ENCODE data around the gene MADD. TPM values are rescaled to one million over a fixed set of nuclear protein-coding genes. Genes with fewer than 3 reads are reported as not detected.

Gene MADD
- total RNA-seq, 1 experiment from 2014 or later = 7.8 TPM

DNA sequence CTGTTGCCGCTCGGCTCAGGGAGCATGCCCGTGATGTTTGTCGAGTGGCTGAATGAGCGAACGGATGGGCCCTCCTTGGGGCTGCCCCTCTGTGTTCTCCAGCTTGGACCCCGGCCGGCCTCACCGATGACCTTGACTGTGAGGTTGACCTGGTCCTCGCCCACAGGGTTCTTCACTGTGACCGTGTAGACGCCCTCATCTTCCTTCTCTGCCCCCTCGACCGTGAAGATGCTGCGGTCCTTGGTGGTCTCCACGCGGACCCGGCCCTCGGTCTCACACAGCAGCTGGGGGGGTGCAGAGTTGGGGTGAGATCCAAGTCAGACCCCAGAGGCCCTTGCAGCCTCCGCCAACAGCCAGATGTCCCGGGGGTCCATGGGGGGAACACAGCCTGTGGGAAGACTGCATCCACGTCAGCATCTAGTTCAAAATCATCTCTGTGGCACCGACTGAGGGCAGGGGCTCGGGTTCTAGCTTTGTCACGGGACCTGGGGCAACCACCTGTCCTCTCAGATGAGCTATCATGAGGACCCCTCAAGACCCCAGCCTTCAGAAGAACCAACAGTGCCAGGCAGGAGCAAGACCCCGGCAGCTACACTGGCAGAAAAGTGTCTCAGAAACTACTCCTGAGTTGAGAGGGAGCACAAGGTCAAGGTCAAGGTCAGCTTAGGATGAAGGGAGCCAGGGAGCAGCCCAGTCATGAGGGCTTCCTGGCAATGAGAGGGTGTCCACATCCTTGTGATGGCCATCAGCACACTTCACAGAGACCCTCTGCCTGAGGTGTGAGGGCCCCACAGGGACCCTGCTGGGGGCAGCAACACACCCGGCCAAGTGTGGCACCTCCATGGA, 68.7 kb downstream of the MADD start:
- no peaks in the 10 kb centered on the region for H3K27me3 ChIP-seq
- no peaks in the 10 kb centered on the region for H3K36me3 ChIP-seq
- H3K4me3 ChIP-seq = no peak overlapping the region
- DNase-seq = no peak
- H3K9me3 ChIP-seq = no peaks in the 10 kb centered on the region

DNA sequence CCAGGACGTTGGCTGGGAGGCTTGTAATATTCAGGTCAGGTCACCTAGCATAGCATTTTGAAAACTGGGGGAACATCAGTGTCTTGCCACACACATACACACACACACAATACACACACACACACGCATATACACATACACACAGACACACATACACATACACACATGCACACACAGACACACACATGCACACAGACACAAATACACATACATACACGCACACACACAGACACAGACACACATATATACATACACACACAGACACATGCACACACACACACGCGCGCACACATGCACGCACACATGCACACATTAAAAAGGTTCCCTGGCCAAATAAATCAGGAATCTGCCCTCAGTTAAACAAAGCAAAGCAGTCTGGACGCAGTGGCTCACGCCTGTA, 70.1 kb downstream of the MADD start:
- H3K4me3 ChIP-seq = no peak overlapping the region
- no peak for DNase-seq
- no peaks in the 10 kb centered on the region for H3K9me3 ChIP-seq
- no peaks in the 10 kb centered on the region for H3K36me3 ChIP-seq
- no peaks in the 10 kb centered on the region for H3K27me3 ChIP-seq

DNA sequence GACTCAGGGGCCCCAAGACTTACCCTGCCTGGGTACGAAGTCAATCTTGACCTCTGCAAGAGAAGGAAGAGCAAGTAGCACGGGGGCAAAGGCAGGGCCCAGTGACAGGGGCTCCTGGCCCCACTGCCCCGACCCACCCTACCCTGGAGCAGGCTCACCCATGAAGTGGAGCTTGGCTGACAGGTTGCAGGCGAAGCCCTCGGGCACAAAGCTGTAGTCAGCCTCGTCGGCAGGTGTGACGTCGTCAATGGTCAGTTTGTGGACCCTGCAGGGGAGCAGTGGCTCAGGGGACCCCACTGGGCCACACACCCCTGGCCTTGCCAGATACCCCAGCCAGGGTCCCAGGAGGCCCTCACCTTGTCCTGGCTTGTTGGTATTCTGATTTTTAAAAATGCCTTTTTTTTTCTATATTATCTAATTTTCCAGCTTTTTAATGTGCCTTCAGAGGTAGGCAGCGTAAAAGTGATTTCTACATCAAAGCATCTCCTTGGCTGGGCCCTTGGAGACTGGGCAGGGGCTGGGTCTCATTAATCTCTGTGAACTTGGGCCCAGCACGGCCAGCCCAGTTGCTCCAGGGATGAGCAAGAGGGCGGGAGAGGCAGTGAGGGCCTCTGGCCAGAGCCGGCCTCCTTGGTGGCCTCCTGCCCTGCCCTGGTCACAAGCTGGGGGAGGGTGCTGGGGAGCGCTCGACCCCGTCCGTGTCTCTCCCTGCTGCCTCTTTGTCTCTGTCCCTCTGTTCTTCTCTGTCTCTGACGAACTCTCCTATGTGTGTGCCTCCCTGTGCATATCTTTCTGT, 71.2 kb downstream of the MADD start:
- peak; percentile 15 for DNase-seq
- no peaks in the 10 kb centered on the region for H3K9me3 ChIP-seq
- H3K27me3 ChIP-seq = no peaks in the 10 kb centered on the region
- no peak overlapping the region for H3K4me3 ChIP-seq
- no peaks in the 10 kb centered on the region for H3K36me3 ChIP-seq

DNA sequence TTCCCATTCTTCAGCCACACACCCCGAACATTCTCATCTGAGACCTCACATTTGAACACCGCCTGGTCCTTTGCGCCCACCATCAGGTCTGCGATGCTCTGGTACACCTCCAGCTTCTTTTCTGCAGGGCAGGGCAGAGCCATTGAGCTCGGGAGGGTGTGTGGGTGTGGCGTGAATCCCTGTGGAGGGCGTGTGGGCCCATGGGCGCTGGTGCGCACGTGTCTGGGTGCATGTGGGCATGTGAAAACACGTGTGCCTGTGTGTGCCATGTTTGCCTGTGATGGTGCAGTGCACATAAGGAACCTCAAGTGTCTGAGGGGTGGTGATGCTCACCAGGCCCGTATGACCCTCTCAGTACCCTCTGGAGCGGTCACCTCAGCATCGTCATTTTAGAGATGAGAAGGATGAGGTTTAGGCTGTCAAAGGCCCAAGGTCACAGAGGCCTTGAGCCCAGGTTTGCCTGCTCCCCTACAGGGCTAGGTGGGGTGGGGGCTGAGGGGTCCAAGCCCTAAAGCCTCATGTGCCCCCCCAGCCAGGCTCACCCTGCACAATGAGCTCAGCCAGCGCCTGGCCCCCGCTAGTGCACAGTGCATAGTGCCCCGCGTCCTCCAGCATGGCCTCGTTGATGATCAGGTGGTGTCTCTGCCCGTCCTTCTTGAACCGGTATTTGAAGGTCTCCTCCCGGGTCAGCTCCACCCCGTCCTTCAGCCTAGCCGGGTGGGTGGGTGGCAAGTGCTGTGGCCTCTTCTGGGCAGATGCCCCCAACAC, 72.3 kb downstream of the MADD start:
- Histone ChIP-seq H3K27me3 (no peaks in the 10 kb centered on the region), H3K9me3 (no peaks in the 10 kb centered on the region), H3K36me3 (no peaks in the 10 kb centered on the region), H3K4me3 (no peak overlapping the region)
- no peak for DNase-seq

DNA sequence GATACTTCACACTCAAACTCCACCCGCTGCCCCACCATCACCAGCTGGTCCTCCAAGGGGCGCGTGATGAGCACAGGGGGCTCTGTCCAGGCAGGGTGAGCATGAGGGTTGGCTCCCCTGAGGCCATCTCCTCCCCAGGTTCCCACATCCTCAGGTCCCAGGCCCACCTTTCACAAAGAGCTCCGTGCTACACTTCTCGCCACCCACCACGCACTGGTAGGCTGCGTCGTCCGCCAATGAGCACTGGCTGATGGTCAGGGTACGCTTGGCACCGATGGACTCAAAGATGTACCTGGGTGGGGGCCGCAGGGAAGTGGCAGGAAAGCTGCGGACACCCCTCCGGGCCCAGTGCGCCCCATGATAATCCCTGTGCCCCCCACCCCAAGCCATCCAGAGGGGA, 72.9 kb downstream of the MADD start:
- DNase-seq = no peak
- H3K9me3 ChIP-seq = no peaks in the 10 kb centered on the region
- H3K36me3 ChIP-seq = no peaks in the 10 kb centered on the region
- no peaks in the 10 kb centered on the region for H3K27me3 ChIP-seq
- no peak overlapping the region for H3K4me3 ChIP-seq

DNA sequence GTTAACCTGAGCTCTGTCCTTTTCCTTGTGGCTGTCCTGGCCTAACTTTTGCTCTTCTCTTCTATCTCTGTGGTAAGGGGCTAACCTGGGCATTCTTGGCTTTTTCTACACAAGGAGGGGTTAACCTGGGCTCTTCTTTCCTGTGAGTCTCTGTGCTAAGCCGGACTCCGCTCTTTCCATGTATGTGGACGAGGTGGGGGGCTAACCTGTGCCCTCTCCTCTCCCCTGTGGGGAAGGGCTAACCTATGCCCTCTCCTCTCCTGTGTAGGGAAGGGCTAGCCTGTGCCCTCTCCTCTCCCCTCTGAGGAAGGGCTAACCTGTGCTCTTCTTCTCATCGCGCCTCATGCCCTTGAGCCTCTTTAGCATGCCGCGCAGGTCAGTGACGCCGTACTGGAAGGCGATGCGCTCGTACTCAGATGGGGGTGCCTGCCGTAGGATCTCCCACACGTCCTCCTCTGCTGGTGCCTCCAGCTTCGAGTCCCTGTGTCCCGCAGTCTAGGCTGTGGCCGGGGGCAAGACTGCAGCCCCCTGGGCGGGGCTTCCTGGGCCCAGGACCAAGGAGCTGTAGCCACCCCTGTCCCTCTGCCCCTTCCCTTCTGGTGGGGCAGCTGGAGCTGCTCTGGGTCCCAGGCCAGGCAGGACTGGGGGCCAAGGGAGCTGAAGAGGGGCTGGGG, 76.1 kb downstream of the MADD start:
- Histone ChIP-seq H3K36me3 (no peaks in the 10 kb centered on the region), H3K4me3 (no peak overlapping the region), H3K9me3 (no peaks in the 10 kb centered on the region), H3K27me3 (no peaks in the 10 kb centered on the region)
- no peak for DNase-seq

DNA sequence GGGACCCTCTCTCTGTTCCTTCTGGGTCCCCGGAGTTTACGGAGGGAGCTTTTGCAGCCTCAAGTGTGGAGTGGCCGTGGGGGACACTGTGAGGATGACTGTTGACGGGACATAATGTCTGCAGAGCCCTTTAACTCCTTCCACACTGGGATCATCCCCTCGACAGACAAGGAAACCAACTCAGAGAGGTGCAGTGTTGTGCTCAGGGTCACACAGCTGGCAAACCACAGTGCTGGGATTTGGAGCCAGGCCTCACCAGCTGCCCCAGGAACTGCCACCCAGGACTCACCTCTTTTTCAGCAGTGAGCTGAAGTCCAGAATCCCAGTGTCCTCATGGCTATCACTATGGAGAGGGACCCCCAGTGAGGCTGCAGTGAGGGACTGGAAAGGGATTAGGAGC, 77.2 kb downstream of the MADD start:
- no peak for DNase-seq
- Histone ChIP-seq H3K36me3 (no peaks in the 10 kb centered on the region), H3K4me3 (no peak overlapping the region), H3K27me3 (no peaks in the 10 kb centered on the region), H3K9me3 (no peaks in the 10 kb centered on the region)

DNA sequence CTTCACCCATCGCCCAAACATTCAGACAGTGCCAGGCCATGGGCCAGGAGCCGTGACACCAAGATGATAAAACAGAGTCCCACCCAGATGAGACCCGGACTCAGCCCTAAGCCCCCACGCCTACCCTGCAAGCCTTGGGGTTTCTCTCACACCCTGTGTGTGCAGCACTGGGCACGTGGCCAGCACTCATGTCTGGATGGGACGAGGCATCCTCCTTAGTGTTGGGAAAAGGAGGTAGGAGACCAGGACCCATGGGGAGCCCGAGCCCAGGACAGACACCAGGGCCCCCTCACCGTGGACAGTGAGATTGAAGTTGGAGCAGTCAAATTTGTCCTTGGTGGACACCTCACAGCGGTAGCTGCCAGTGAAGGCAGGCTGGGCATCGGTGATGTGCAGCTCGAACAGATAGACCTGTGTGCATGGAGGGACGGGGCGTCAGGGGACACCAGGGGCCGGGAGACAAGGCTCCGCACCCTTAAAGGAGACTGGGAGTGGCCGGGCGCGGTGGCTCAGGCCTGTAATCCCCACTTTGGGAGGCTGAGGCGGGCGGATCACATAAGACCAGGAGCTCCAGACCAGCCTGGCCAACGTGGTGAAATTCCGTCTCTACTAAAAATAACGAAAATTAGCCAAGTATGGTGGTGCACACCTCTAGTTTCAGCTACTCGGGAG, 78.3 kb downstream of the MADD start:
- no peak for DNase-seq
- Histone ChIP-seq H3K9me3 (no peaks in the 10 kb centered on the region), H3K4me3 (no peak overlapping the region), H3K27me3 (no peaks in the 10 kb centered on the region), H3K36me3 (no peaks in the 10 kb centered on the region)

DNA sequence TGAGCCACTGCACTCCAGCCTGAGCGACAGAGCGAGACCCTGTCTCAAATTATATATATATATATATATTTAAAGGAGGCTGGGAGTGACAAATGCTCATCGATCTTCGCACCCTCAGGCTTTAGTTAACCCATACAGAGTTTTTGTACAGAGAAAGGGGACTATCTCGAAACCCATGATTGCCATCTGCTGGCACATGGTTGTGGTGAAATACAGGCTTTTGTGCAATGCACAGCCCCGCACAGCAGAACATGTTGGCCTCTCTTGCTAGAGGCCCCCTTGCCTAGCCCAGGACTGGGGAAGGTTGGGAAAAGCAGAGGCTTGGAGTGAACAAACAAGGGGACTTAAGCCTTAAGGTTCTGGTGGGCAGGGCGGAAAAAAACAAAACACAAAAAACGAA, 78.9 kb downstream of the MADD start:
- Histone ChIP-seq H3K36me3 (no peaks in the 10 kb centered on the region), H3K9me3 (no peaks in the 10 kb centered on the region), H3K27me3 (no peaks in the 10 kb centered on the region), H3K4me3 (no peak overlapping the region)
- DNase-seq = no peak

DNA sequence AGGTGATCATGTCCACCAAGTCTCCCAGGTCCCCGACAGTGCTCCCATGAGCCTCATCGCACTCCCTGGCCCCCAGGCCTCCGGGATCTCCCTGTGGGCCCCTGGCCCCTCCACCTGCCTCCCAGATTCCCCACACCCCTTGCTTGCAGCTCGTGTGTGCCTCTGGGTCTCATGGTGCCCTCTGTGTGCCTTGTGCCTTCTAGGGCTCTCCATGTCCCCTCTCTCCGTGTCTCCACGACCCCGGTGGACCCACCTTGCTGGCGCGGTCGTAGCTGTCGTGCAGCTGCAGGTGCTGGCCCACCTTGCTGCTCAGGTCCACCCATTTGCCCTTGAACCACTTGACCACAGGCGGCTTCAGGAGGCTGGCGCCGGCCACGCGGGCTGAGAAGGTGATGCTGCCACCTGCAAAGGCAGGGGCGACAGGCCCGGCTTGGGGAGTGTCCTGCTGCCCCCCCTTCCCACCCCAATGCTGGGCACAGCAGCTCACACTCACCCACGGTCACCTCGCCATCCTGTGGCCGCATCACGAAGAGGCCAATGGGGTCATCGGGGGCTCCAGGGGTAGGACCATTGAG, 79.7 kb downstream of the MADD start:
- Histone ChIP-seq H3K36me3 (no peaks in the 10 kb centered on the region), H3K4me3 (no peak overlapping the region), H3K27me3 (no peaks in the 10 kb centered on the region), H3K9me3 (no peaks in the 10 kb centered on the region)
- DNase-seq = no peak

DNA sequence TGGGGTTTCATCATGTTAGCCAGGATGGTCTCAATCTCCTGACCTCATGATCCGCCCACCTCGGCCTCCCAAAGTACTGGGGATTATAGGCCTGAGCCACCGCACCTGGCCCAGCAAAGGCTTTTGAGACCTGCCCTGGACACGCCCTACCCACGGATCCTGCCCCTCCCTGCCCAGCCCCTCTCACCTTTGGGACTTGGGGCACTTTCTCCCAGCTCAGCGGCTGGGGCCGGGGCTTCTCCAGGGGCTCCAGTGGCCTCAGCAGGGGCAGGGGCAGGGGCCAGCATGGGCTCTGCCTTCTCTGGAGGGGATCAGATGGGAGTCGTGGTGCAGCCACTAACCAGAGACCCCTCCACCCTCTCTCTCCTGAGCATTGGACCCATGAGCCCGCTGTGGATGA, 80.4 kb downstream of the MADD start:
- H3K4me3 ChIP-seq = no peak overlapping the region
- no peak for DNase-seq
- no peaks in the 10 kb centered on the region for H3K27me3 ChIP-seq

DNA sequence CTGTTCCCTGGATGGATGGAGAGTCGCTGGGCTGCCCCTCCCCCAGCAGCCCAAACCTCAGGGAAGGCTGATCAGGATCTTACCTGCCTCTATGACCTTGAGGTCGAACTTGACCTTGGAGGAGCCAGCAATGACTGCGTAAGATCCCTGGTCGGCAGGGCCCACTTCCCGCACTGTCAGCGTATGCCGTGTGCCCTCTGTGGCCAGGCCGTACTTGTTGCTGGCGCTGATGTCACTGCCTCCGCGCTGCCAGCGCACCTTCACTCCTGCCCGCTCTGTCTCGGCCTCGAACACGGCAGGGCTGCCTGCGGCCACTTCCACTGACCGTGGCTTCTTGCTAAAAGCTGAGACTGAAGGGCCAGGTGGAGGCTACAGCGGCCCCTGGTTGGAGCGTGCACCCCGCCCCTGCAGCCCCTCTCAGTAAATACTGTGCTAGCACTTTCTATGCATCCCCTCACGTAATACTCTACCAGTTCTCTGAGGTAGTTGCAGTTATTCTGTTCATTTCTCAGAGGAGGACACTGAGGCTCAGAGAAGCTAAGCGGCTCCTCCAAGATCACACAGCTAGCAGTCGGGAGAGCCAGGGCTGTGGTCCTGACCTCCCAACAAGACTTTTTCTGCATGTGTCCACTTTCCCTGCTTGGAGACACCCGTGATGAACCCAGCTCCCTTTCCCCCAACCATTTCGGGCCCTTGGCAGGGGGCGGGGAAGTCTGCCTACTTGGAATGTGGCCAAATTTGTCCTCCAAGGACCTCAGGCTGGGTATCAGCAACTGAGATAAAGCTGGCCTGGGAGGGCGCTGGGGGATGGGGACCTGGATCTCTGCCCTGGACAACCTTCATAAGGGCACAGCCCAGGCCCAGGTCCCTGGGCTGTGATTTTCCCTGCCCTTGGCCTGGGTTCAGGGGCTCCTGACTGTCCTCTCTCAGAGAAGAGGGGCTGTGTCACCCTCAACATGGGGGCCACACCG, 81.5 kb downstream of the MADD start:
- Histone ChIP-seq H3K9me3 (no peaks in the 10 kb centered on the region), H3K36me3 (no peaks in the 10 kb centered on the region), H3K27me3 (no peaks in the 10 kb centered on the region), H3K4me3 (no peak overlapping the region)
- DNase-seq = no peak

More for the DNA sequence above, 80.4 kb downstream of the MADD start:
- Histone ChIP-seq H3K9me3 (no peaks in the 10 kb centered on the region), H3K36me3 (no peaks in the 10 kb centered on the region)

DNA sequence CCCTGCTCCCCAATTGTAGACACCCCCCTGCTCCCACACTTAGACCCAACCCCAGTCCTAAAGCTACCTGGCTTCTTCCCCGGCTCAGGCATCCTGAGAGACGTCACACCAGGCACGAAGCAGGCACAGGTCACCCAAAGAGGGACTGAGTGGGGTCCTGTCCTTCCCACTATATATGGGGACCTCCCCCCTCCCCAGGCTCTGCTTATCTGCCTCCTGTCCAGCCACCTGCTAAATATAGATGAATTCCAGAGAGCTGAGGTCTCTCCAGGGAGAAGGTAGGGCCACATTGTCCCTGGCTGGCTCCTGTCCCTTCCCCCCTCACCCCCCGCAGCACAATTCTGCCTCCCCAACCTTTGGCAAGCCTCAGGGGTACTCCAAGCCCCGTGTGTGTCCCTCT, 82.6 kb downstream of the MADD start, which contains the start of gene MYBPC3:
Gene MYBPC3, minus strand, starts transcription at position 147 of the 400 bp plus-strand sequence. Its CDS starts 55 bp downstream, at position 92.
- H3K4me3 ChIP-seq = no peak within 1 kb of the TSS
- DNase-seq = no peak
- H3K9me3 ChIP-seq = no peaks in the 10 kb centered on the region
- H3K27me3 ChIP-seq = no peaks in the 10 kb centered on the region
- no peaks in the 10 kb centered on the region for H3K36me3 ChIP-seq

DNA sequence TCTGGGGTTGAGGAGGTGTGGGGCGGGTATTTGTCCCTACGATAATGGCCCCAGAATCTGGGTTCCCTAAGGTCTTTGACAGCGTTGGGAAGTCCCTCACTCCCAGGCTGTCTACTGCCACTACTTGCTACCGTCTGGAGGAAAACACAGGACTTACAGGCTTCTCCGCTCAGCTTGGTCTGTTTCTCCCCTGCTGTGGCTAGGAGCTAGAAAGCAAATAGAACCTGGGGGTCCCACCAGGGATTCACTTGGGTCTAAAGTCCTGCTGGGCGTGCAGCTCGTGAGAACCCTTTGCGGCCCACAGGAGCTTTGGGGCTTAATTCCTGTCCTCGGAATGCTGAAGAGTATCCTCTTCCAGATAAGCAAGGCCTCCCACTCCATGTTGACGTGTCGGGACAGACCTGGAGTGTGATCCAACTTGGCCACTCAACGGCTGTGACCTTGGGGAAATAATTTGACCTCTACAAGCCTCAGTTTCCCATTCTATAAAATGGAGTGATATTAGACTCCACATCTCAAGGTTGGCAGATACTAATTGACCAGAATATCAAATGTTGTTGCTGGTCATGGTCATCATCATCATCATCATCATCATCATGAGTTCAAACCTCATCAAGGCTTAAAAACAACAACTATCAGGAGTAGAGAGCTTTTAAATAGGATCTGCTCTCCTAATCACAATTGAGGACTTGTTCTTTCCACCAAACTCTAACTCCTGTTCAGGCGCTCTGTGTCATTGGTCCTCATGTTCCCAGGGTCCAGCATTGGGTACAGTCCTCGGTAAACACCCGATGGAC, 84.2 kb downstream of the MADD start:
- Histone ChIP-seq H3K27me3 (no peaks in the 10 kb centered on the region), H3K9me3 (no peaks in the 10 kb centered on the region), H3K4me3 (no peak overlapping the region)

More for the DNA sequence above, 84.2 kb downstream of the MADD start:
- no peaks in the 10 kb centered on the region for H3K36me3 ChIP-seq
- DNase-seq = no peak
